AG10803 (cell line): ENCODE results near the gene COQ8A.

ENCODE experiments used
- DNase-seq: peaks from one replicate; pipeline ENCODE4 v3.0.0; 2010; ENCODE audit warnings: low read depth
- H3K4me3 ChIP-seq: 2 replicates; pipeline ENCODE4 v1.5.1; 2011; ENCODE audit warnings: mild to moderate bottlenecking, low read length, control low read depth
- TF ChIP-seq, protein P1 (sequence below): conservative IDR thresholded peaks from 2 replicates; pipeline ENCODE4 v1.5.1; 2011; ENCODE audit warnings: mild to moderate bottlenecking, low read length, control low read depth, inconsistent platforms

COQ8A gene

GRCh38 chr1:226984521-226985238, 44.6 kb downstream of the COQ8A start:
- H3K4me3 ChIP-seq, result no peak overlapping the region
- TF ChIP-seq, protein P1, sequence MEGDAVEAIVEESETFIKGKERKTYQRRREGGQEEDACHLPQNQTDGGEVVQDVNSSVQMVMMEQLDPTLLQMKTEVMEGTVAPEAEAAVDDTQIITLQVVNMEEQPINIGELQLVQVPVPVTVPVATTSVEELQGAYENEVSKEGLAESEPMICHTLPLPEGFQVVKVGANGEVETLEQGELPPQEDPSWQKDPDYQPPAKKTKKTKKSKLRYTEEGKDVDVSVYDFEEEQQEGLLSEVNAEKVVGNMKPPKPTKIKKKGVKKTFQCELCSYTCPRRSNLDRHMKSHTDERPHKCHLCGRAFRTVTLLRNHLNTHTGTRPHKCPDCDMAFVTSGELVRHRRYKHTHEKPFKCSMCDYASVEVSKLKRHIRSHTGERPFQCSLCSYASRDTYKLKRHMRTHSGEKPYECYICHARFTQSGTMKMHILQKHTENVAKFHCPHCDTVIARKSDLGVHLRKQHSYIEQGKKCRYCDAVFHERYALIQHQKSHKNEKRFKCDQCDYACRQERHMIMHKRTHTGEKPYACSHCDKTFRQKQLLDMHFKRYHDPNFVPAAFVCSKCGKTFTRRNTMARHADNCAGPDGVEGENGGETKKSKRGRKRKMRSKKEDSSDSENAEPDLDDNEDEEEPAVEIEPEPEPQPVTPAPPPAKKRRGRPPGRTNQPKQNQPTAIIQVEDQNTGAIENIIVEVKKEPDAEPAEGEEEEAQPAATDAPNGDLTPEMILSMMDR, result no peak
- DNase-seq, result no peak

- no peak for DNase-seq
- TF ChIP-seq, protein P1, result no peak
- H3K4me3 ChIP-seq, result no peak overlapping the region
These were observed 45.2 kb downstream of the COQ8A start for GRCh38 chr1:226985239-226985838.

DNA sequence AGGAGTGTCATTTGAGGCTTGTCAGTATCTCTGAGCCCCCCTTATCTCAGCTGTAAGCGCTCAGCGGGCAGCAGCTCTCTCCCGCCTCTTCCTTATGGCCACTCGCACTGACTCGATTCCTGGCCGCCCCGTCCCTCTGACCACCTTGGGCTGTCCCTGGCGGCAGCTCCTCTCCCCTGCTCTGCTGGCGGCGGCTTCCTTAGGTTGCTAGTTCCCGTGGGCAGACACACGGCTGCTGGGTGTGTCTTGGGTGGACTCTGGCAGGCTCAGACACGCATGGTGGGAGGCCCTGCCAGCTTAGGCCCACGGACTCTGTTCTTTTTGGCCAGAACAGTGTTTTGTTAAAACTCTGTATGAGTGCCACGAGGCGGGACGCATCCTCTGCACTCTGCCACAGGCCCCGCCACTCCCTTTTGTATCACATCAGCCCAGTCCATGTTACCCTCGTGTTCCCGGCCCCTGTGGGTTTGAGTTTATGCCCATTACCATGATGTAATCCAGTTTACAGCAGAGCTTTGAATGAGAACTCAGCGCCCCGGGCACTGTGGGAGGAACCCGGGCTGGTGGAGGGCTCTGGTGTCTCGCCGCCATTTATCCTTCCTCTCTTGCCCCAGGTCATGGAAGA, 45.9 kb downstream of the COQ8A start:
- TF ChIP-seq, protein P1, result no peak
- no peak for DNase-seq
- no peak overlapping the region for H3K4me3 ChIP-seq

DNA sequence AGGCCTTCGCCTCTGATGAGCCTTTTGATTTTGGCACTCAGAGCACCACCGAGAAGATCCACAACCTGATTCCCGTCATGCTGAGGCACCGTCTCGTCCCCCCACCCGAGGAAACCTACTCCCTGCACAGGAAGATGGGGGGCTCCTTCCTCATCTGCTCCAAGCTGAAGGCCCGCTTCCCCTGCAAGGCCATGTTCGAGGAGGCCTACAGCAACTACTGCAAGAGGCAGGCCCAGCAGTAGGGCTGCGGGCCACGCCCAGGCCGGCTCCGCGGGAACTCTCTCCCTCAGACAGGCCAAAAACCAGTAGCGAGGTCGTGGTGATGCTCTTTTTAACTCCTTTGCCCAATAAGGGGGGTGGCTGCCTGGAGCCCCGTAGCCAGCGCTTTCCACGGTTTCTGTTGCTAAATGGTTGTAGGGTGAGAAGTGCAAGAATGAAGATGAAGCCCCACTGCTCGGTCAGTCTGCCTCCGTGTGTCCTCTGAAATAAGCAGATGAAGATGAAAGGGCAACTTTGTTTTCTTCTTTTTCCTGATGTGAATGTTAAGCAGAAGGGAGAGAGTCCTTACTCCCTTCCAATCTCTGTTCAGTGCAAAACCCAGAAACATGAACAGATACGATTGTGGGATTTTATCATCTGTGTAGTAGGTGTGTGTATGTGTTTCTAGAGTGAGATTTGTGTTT, 46.5 kb downstream of the COQ8A start:
- no peak overlapping the region for H3K4me3 ChIP-seq
- DNase-seq, result no peak
- TF ChIP-seq, protein P1, result no peak

DNA sequence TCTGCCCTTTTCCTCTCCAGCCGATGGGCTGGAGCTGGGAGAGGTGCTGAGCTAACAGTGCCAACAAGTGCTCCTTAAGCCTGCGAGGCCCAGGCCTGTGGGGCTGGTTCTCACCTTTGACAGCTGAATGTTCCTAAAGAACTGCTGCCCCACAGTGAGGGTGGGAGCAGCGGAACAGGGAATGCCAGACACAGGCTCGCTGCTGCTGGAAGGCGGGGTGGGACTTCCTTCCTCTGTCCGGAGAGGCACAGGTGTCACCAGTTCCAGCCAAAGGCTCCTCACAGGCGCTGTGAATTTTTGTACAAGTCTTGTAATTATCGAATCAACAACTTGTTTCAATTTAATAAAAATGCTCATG, 47.1 kb downstream of the COQ8A start:
- H3K4me3 ChIP-seq, result no peak overlapping the region
- DNase-seq, result no peak
- TF ChIP-seq, protein P1, result no peak

GRCh38 chr1:226987623-226988333, 47.7 kb downstream of the COQ8A start:
- DNase-seq, result no peak
- no peak overlapping the region for H3K4me3 ChIP-seq
- TF ChIP-seq, protein P1, result no peak
